Skeletal muscle tissue (tissue), 4 donors: ENCODE measurements around the gene MTM1. TPM values are rescaled to one million over a fixed set of nuclear protein-coding genes. Genes with fewer than 3 reads are reported as not detected.

Experiments used
- H3K27ac ChIP-seq: one replicate; pipeline ENCODE4 v1.7.0; 2013; ENCODE audit warnings: mild to moderate bottlenecking, low read depth, low read length, inconsistent platforms
- H3K27me3 ChIP-seq, 3 donors: one replicate each; pipeline ENCODE4 v1.7.0; 2013; ENCODE audit warnings: low read length in 3 of 3; ENCODE audit not compliant: control insufficient read depth in 3 of 3, insufficient read depth in 3 of 3
- H3K36me3 ChIP-seq, 3 donors: one replicate each; pipeline ENCODE4 v1.7.0; 2013; ENCODE audit warnings: low read length in 3 of 3; ENCODE audit not compliant: control insufficient read depth in 3 of 3, insufficient read depth in 3 of 3
- H3K4me1 ChIP-seq, 3 donors: one replicate each; pipeline ENCODE4 v1.7.0; 2013; ENCODE audit warnings: low read length in 3 of 3, mild to moderate bottlenecking in 3 of 3; ENCODE audit not compliant: control insufficient read depth in 3 of 3, insufficient read depth in 3 of 3
- H3K4me3 ChIP-seq, 3 donors: one replicate each; pipeline ENCODE4 v1.7.0; 2013; ENCODE audit warnings: low read length in 3 of 3
- H3K9ac ChIP-seq, 3 donors: one replicate each; pipeline ENCODE4 v1.7.0; 2013; ENCODE audit warnings: low read length in 3 of 3, mild to moderate bottlenecking in 3 of 3, moderate library complexity in 2 of 3, low read depth in 1 of 3
- H3K9me3 ChIP-seq, 3 donors: one replicate each; pipeline ENCODE4 v1.7.0; 2013; ENCODE audit warnings: low read length in 3 of 3; ENCODE audit not compliant: control insufficient read depth in 3 of 3
- total RNA-seq: library from RNA; depleted of rRNA; stranded (reverse); fragments of >200 nt; gene quantifications from one replicate; pipeline ENCODE4 v1.2.3, GENCODE V29; 2014
- donor health status: Osteomylitis.

The MTM1 gene
- total RNA-seq, 1 donor from 2014 or later = 9.4 TPM

DNA sequence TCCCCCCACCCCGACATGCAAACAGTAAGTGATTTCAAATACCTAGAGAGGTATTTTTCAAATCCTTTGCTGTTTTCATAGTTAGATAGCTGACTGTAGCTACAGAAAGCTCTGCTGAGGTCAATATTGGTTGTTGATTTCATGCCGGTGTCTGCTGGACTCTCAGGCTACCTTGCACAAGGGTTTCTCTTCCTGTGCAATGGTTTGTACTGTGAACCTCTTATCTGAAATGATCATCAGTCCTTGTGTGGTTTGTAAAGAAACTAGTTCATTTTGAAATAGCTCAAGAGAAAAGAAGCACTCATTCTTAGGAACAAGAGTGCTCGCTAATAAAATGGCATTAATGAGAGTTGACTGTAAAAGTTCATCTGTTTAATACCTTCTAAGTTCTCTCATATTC, 2.1 kb downstream of the MTM1 start:
- Histone ChIP-seq H3K27me3 (no peaks in the 10 kb centered on the region), H3K9me3 (no peaks in the 10 kb centered on the region), H3K36me3 (no peaks in the 10 kb centered on the region), H3K4me1 (peaks cover 9 to 14% (median 12%) of the 10 kb centered on the region in 3 donors), H3K27ac (no peak overlapping the region), H3K4me3 (no peak overlapping the region), H3K9ac (no peak overlapping the region)

DNA sequence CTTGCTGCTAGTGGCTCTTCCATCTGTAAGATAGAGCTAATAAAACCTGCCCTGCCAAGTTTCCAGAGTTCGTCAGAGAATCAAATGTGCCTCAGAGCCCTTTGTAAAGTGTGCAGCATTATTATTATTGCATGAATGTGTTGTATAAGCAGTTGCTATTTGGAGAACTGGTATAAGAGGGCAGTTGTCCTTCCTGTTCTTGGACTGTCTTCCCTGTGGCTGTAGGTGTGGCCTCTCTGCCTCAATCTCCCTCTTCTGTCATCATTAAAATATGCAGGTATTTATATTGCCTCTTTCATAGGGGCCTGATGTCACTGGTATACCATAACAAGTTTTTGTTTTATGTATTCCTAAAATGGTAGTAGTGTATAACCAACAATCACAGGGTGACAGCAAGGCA, 3.8 kb downstream of the MTM1 start:
- Histone ChIP-seq H3K9me3 (no peaks in the 10 kb centered on the region), H3K4me1 (peaks cover 9 to 14% (median 12%) of the 10 kb centered on the region in 3 donors), H3K9ac (peak overlapping the region in 1 of 3 donors; percentile 20), H3K27ac (peak overlapping the region; percentile 19), H3K36me3 (no peaks in the 10 kb centered on the region), H3K27me3 (no peaks in the 10 kb centered on the region), H3K4me3 (peak overlapping the region in 1 of 3 donors; percentile 7)

DNA sequence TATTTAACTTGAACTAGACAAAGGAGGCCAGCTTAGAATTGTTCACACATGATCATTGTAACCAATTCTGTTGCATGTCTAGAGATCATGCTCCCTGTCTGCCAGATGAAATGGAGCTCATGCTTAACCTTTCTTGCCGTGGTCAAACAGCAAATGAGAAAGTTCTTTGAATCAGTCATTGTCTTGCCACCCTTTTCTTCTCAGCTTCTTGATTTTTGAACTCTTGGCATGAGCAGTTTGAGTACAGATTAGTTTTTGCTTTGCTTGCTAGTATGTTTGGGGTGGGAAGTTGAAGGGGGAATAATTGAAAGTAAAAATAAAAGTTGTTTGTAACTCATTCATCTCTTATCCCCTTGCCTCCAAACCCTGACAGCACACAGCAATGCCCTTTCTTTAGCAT, 4.7 kb downstream of the MTM1 start:
- Histone ChIP-seq H3K36me3 (no peaks in the 10 kb centered on the region), H3K4me1 (peaks cover 9 to 14% (median 12%) of the 10 kb centered on the region in 3 donors), H3K9me3 (no peaks in the 10 kb centered on the region), H3K27ac (no peak overlapping the region), H3K9ac (no peak overlapping the region), H3K4me3 (no peak overlapping the region), H3K27me3 (no peaks in the 10 kb centered on the region)

DNA sequence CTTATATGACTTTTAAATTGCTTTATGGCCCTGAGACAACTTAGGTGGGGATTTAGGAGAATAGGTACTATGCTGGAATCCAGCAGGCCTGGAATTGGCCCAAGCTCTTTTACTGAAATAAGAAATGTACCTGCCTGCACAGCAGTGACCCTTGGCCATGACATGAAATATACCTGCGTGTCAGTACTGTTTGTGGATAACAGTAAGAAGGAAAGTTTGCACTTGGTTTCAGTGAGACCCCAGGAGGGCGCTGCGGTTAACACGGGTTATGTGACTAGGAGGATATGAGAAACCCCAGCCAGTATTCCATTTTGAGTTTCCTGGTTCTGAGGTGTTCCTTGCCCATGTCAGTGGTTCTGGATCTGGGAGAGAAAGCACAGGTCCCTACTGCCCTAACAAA, 5.3 kb downstream of the MTM1 start:
- no peak overlapping the region for H3K27ac ChIP-seq
- H3K4me1 ChIP-seq = peaks cover 9 to 14% (median 12%) of the 10 kb centered on the region in 3 donors
- H3K27me3 ChIP-seq = no peaks in the 10 kb centered on the region
- no peaks in the 10 kb centered on the region for H3K9me3 ChIP-seq
- H3K4me3 ChIP-seq = no peak overlapping the region
- H3K36me3 ChIP-seq = no peaks in the 10 kb centered on the region
- no peak overlapping the region for H3K9ac ChIP-seq

DNA sequence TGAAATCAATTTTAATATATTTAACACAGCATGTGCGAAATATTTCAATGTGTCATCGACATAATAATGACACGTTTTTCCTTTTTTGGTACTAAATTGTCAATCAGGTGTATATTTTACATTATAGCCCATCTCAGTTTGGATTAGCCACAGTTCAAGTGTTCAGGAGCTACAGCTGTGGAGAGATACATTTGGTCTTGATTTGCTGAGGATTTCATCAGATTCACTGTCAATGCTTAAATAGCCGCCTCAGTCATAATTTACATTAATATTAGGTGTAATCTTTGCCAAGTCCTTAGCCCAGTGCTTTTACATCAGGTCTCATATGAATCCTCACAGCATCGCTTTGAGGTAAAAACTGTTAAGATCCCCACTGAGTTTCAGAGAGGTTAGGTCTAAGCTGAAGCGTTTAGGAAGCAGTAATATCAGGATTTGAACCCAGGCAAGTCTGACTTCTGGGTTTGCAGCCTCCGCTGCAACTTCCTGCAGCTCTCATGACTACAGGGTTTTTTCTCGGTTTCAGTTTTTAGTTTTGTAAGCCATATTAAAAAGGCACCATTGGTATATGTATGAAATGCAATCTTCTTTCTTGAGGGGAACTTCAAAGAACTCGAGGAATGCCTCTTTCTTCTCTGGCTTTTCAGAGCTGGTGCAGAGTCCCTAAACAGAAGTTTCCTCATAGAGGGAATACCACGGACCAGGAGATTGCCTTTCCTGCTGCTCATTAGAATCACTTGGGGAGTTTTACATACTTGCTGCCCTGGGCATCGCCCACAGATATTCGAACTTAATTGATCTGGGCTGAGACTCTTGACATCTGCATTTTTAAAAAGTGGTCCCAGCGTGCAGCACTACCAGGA, 6.4 kb downstream of the MTM1 start:
- no peak overlapping the region for H3K9ac ChIP-seq
- H3K4me3 ChIP-seq = no peak overlapping the region
- peaks cover 5 to 9% (median 7%) of the 10 kb centered on the region in 3 donors for H3K4me1 ChIP-seq
- no peaks in the 10 kb centered on the region for H3K27me3 ChIP-seq
- no peak overlapping the region for H3K27ac ChIP-seq
- H3K9me3 ChIP-seq = no peaks in the 10 kb centered on the region
- no peaks in the 10 kb centered on the region for H3K36me3 ChIP-seq

DNA sequence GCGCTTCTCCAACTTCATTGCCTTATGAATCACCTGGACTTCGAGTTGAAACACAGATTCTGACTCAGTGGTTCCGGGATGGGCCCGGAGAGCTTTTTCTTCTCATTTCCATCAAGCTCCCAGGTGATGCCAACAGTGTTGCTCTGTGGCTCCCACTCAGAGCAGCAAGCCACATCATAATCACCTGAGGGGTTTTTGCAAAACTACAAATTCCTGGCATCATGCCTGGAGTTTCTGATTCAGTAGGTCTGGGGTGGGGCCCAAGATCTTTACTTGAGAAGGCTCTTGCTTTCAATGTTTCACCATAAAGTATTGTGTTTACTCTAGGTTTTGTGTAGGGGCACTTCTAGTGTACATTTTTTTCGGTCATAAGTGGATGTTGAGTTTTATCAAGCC, 7.0 kb downstream of the MTM1 start:
- Histone ChIP-seq H3K9me3 (no peaks in the 10 kb centered on the region), H3K27me3 (no peaks in the 10 kb centered on the region), H3K36me3 (no peaks in the 10 kb centered on the region), H3K4me3 (no peak overlapping the region), H3K4me1 (peaks cover 5 to 7% (median 7%) of the 10 kb centered on the region in 3 donors), H3K27ac (no peak overlapping the region), H3K9ac (no peak overlapping the region)

DNA sequence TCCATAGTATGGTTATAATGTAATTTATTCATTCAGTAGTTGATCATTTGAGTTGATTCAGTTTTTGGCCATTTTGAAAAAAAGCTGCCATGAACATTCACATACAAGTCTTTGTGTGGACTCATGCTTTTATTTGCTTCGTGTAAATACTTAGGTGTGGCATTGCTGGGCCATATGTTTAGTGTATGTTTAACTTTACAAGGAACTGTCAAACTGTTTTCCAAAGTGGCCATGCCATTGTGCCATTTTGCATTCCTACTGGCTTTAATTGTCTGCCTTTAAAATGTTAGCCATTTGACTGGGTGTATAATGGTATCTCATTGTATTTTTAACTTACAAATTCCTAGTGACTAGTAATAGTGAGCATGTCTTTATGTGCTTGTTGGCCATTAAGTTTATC, 8.8 kb downstream of the MTM1 start:
- H3K9ac ChIP-seq = no peak overlapping the region
- H3K4me3 ChIP-seq = no peak overlapping the region
- peaks cover 4 to 6% (median 5%) of the 10 kb centered on the region in 3 donors for H3K4me1 ChIP-seq
- no peaks in the 10 kb centered on the region for H3K9me3 ChIP-seq
- H3K27ac ChIP-seq = no peak overlapping the region
- no peaks in the 10 kb centered on the region for H3K36me3 ChIP-seq
- H3K27me3 ChIP-seq = no peaks in the 10 kb centered on the region

DNA sequence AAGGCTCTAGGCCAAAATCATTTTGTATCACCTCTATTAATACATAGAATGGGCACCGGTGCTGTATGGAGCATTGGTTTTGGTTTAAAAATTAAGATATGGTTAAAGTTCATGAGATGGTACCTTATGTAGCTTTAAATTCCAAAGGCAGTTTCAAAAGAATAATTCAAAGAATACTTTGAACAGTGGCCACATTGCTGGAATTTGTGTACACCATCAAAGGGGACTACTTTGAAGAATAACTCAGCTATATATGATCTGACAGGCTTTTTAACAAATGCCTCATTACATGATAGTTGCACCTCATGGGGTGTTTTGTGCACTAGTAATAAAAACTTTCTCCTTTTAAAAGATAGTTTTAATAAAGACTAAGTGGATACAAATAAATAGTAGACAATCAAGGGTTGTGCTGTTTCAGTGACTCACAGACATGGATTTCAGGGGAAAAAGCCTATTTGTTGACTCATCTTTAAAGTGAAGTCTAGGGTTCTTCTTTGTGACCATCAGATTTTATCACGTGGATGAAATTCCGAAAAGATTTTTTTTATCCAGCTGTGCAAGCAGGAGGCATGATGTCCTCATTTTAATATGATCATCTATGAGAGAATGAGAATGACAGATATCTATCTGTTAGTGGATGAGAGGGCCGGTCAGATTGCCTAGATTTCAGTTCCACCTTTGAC, 12.8 kb downstream of the MTM1 start:
- H3K27me3 ChIP-seq = no peaks in the 10 kb centered on the region
- no peaks in the 10 kb centered on the region for H3K36me3 ChIP-seq
- H3K4me3 ChIP-seq = no peak overlapping the region
- no peaks in the 10 kb centered on the region for H3K9me3 ChIP-seq
- peaks cover 0 to 7% (median 3%) of the 10 kb centered on the region in 3 donors for H3K4me1 ChIP-seq
- H3K9ac ChIP-seq = no peak overlapping the region
- H3K27ac ChIP-seq = no peak overlapping the region

DNA sequence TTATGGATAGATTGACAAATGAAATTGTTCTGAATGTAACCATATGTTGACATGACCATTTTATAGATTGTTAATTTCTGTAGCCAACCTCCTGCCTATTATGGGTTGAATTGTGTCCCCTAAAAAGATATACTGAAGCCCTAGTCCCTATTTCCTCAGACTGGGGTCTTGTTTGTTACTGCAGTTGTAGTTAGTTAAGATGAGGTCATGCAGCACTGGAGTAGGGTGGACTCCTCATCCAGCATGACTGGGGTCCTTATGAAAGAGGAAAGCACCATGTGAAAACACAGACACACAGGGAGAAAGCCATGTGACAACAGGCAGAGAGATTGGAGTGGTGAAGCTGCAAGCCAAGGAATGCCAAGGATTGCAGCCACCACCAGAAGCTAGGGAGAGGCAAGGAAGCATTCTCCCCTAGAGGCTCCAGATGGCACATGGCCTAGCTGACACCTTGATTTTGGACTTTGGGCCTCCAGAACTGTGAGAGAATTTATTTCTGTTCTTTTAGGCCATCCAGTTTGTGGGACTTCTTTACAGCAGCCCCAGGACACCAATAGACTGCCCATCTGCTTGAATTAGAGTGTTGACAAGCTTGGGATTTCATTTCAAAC, 14.0 kb downstream of the MTM1 start:
- Histone ChIP-seq H3K4me1 (peaks cover 0 to 7% (median 3%) of the 10 kb centered on the region in 3 donors), H3K27me3 (no peaks in the 10 kb centered on the region), H3K9me3 (no peaks in the 10 kb centered on the region), H3K9ac (no peak overlapping the region), H3K4me3 (no peak overlapping the region), H3K27ac (no peak overlapping the region), H3K36me3 (no peaks in the 10 kb centered on the region)
